ENCODE measurements around the gene PRSS12. TPM values are rescaled to one million over a fixed set of nuclear protein-coding genes. Genes with fewer than 3 reads are reported as not detected.
A peak's percentile ranks its signal among the peaks of the same experiment; 100 is the strongest.
"Not testable (repeated sequence)": the region's sequence is repeated elsewhere in the genome, so short reads cannot be mapped to it uniquely, and the experiment has no call there.

Gene PRSS12
- total RNA-seq, 6 experiments from 2014 or later = 56.6 to 88.0 (median 79.9) TPM

- no peak overlapping the region for H3K4me3 Mint-ChIP-seq
- no peaks in the 10 kb centered on the region for H3K9me3 Mint-ChIP-seq
- H3K27ac Mint-ChIP-seq = no peak overlapping the region
- H3K36me3 Mint-ChIP-seq (ENCODE audit: low read depth) = no peaks in the 10 kb centered on the region; the same call in 1 of the 2 replicates
- DNase-seq = peak; percentile 41
- no peaks in the 10 kb centered on the region; the same call in 1 of the 2 replicates for H3K27me3 Mint-ChIP-seq (ENCODE audit: insufficient read depth)
- H3K4me1 Mint-ChIP-seq (ENCODE audit: low read depth) = peaks cover 2% of the 10 kb centered on the region
- TF ChIP-seq CTCF (IDR thresholded peaks at IDR 0.05) = peak; percentile 88
Observed at GRCh38 chr4:118270492-118270891, 82.3 kb downstream of the PRSS12 start.

DNA sequence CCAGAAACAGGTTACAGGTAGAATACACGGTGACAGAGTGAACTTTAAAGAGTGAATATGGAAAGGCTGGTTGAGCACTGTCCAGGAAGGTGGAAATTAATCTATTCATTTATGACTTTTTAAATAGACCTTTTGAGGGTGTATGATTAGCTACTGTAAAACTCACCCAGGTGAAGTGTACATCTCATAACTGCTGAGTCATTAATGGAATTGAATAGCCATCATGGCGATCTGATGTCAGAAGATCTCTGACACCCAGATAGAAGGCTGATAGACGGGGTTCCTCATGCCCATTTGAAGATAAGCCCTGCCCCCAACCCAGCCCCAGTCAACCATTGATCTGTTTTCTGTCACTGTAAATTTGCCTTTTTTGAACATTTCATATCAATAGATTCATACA lies 84.0 kb downstream of the PRSS12 start:
- H3K27me3 Mint-ChIP-seq (ENCODE audit: insufficient read depth) = no peaks in the 10 kb centered on the region; the same call in 1 of the 2 replicates
- no peaks in the 10 kb centered on the region for H3K36me3 Mint-ChIP-seq (ENCODE audit: low read depth)
- H3K9me3 Mint-ChIP-seq = no peaks in the 10 kb centered on the region
- no peaks in the 10 kb centered on the region for H3K4me1 Mint-ChIP-seq (ENCODE audit: low read depth)
- no peak overlapping the region for H3K27ac Mint-ChIP-seq
- H3K4me3 Mint-ChIP-seq = no peak overlapping the region
- TF ChIP-seq CTCF (IDR thresholded peaks at IDR 0.05) = no peak
- no peak for DNase-seq

DNA sequence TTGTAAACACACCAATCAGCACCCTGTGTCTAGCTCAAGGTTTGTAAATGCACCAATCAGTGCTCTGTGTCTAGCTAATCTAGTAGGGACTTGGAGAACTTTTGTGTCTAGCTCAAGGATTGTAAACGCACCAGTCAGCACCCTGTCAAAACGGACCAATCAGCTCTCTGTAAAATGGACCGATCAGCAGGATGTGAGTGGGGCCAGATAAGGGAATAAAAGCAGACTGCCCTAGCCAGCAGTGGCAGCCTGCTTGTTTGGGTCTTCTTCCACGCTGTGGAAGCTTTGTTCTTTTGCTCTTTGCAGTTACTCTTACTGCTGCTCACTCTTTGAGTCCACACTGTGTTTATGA lies 86.7 kb downstream of the PRSS12 start:
- H3K36me3 Mint-ChIP-seq (ENCODE audit: low read depth); H3K4me3 Mint-ChIP-seq; DNase-seq; H3K27me3 Mint-ChIP-seq (ENCODE audit: insufficient read depth); H3K9me3 Mint-ChIP-seq; H3K4me1 Mint-ChIP-seq (ENCODE audit: low read depth); H3K27ac Mint-ChIP-seq: not testable (repeated sequence)

GRCh38 chr4:118265312-118266144 lies 87.3 kb downstream of the PRSS12 start:
- Mint-ChIP-seq H3K4me1 (ENCODE audit: low read depth) (no peaks in the 10 kb centered on the region), H3K27ac (no peak overlapping the region), H3K27me3 (ENCODE audit: insufficient read depth) (no peaks in the 10 kb centered on the region; the same call in 1 of the 2 replicates), H3K36me3 (ENCODE audit: low read depth) (no peaks in the 10 kb centered on the region), H3K9me3 (no peaks in the 10 kb centered on the region), H3K4me3 (no peak overlapping the region)
- no peak for TF ChIP-seq CTCF (IDR thresholded peaks at IDR 0.05)
- DNase-seq = no peak

GRCh38 chr4:118264096-118264495 lies 88.7 kb downstream of the PRSS12 start:
- no peak for DNase-seq
- H3K27me3 Mint-ChIP-seq (ENCODE audit: insufficient read depth) = no peaks in the 10 kb centered on the region; the same call in 1 of the 2 replicates
- H3K36me3 Mint-ChIP-seq (ENCODE audit: low read depth) = no peaks in the 10 kb centered on the region
- TF ChIP-seq CTCF (IDR thresholded peaks at IDR 0.05) = no peak
- no peak overlapping the region for H3K27ac Mint-ChIP-seq
- no peaks in the 10 kb centered on the region for H3K4me1 Mint-ChIP-seq (ENCODE audit: low read depth)
- no peak overlapping the region for H3K4me3 Mint-ChIP-seq
- H3K9me3 Mint-ChIP-seq = no peaks in the 10 kb centered on the region

DNA sequence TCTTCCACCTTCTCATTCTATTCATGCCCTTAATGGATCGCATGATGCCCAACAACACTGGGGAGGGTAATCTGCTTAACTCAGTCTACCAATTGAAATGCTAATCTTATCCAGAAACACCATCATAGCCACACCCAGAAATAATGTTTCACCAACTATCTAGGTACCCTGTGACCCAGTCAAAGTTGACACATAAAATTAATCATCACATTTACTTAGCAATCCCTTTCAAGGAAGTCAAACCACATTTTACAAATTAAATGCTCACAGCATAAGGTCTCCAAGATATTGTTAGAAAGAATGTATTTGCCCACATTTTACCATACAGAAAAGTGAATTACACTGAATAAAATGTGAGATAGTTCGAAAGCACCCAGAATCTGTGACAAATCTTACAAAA lies 92.5 kb downstream of the PRSS12 start:
- H3K36me3 Mint-ChIP-seq (ENCODE audit: low read depth) = no peaks in the 10 kb centered on the region
- H3K9me3 Mint-ChIP-seq = no peaks in the 10 kb centered on the region
- TF ChIP-seq CTCF (IDR thresholded peaks at IDR 0.05) = no peak
- H3K27me3 Mint-ChIP-seq (ENCODE audit: insufficient read depth) = peaks cover 2% of the 10 kb centered on the region; the same call in 1 of the 2 replicates
- no peak overlapping the region for H3K27ac Mint-ChIP-seq
- no peak for DNase-seq
- no peak overlapping the region for H3K4me3 Mint-ChIP-seq
- no peaks in the 10 kb centered on the region for H3K4me1 Mint-ChIP-seq (ENCODE audit: low read depth)

All from HFFc6 (cell line).